Fibroblast of lung (primary cell): ENCODE measurements around the gene VAV1.

ENCODE experiments used
- CTCF ChIP-seq, 2 donors: IDR thresholded peaks in 1 of 2; conservative IDR thresholded peaks in 1 of 2; 1 replicate in 1 of 2; 2 replicates in 1 of 2; pipeline ENCODE4 v1.5.1; 2011 to 2012; ENCODE audit warnings: low read length in 2 of 2, control low read depth in 1 of 2, inconsistent platforms in 1 of 2, low read depth in 1 of 2, mild to moderate bottlenecking in 1 of 2
- EZH2 ChIP-seq: IDR thresholded peaks from 2 replicates; pipeline ENCODE4 v1.5.1; 2012; ENCODE audit warnings: low read length, control low read depth, mild to moderate bottlenecking; ENCODE audit errors: missing control alignments

- TF ChIP-seq CTCF (conservative IDR thresholded peaks at IDR 0.05 in 1 of 2, IDR thresholded peaks at IDR 0.05 in 1 of 2; ENCODE audit: low read depth in 1 of 2, low read length in 2 of 2), result no peak
- TF ChIP-seq EZH2, result no peak
Observed at GRCh38 chr19:6797646-6798045, 25.1 kb downstream of the VAV1 start.
